ENCODE results near the gene PCDHGA1. TPM values are rescaled to one million over a fixed set of nuclear protein-coding genes. Genes with fewer than 3 reads are reported as not detected.

PCDHGA1 gene
- total RNA-seq, 1 experiment from 2014 or later = 0.63 TPM

DNA sequence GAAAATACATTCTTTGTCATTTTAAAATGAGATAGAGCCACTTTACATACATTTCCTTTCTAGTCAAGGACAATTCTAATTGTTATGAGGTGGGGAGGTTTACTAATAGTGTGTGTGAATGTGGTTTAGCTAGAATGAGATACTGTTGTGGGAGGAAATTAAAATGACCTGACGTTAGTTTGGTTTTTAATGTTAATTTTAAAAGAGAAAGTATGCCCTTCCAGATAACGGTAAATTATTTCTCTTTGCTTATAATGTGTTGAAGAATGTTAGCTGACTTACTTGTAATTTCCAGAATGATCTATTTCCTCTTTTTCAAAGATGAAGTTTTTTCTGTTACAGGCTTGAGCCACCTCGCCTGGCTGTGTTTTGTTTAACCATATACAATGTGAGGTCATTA is 8.1 kb upstream of the PCDHGA1 start:
- peaks cover 22% of the 10 kb centered on the region for H3K9me3 ChIP-seq (ENCODE audit: control insufficient read depth, low read depth, low read length)
- no peak overlapping the region for H4K91ac ChIP-seq (ENCODE audit: insufficient read length, low read depth, low read length)
- no peak overlapping the region for H2AK5ac ChIP-seq (ENCODE audit: insufficient read length, low read length)
- no peak for DNase-seq
- no peak overlapping the region for H3K9ac ChIP-seq (ENCODE audit: extremely low read depth, insufficient read length, low read length)
- peaks cover 12% of the 10 kb centered on the region for H3K23me2 ChIP-seq (ENCODE audit: insufficient read length, low read depth, low read length, poor library complexity, severe bottlenecking)
- H3K4me1 Mint-ChIP-seq = peaks cover 13 to 21% of the 10 kb centered on the region in 2 experiments
- no peak overlapping the region for H3K56ac ChIP-seq (ENCODE audit: insufficient read length, low read depth, low read length)
- H4K8ac ChIP-seq (replicated peaks; ENCODE audit: insufficient read length, low read depth, low read length) = no peak overlapping the region
- no peak overlapping the region for H4K5ac ChIP-seq (ENCODE audit: insufficient read length, low read depth, low read length)
- peaks cover 2% of the 10 kb centered on the region for H3K79me1 ChIP-seq (ENCODE audit: insufficient read depth, low read depth, low read length, poor library complexity, severe bottlenecking)
- H2BK5ac ChIP-seq (ENCODE audit: insufficient read length, low read length) = no peak overlapping the region
- H3K27ac Mint-ChIP-seq = no peak overlapping the region
- no peak overlapping the region for H3K4me2 ChIP-seq (ENCODE audit: insufficient read depth, insufficient read length, low read length)
- no peaks in the 10 kb centered on the region for H3K27me3 ChIP-seq (ENCODE audit: insufficient read depth, low read length)
- H3T11ph ChIP-seq (ENCODE audit: low read length) = no peak overlapping the region
- H3K79me2 ChIP-seq (ENCODE audit: insufficient read depth, low read length) = peaks cover 6% of the 10 kb centered on the region; the same call in 1 of the 2 replicates
- no peak overlapping the region for H2BK120ac ChIP-seq (ENCODE audit: low read depth, low read length, poor library complexity, severe bottlenecking)
- H3K23ac ChIP-seq (ENCODE audit: insufficient read length, low read depth, low read length) = no peak overlapping the region
- H3K9me3 Mint-ChIP-seq = peaks cover 51 to 71% of the 10 kb centered on the region in 2 experiments
- H3K4ac ChIP-seq (ENCODE audit: low read depth, low read length) = no peak overlapping the region
- TF ChIP-seq, protein P1, sequence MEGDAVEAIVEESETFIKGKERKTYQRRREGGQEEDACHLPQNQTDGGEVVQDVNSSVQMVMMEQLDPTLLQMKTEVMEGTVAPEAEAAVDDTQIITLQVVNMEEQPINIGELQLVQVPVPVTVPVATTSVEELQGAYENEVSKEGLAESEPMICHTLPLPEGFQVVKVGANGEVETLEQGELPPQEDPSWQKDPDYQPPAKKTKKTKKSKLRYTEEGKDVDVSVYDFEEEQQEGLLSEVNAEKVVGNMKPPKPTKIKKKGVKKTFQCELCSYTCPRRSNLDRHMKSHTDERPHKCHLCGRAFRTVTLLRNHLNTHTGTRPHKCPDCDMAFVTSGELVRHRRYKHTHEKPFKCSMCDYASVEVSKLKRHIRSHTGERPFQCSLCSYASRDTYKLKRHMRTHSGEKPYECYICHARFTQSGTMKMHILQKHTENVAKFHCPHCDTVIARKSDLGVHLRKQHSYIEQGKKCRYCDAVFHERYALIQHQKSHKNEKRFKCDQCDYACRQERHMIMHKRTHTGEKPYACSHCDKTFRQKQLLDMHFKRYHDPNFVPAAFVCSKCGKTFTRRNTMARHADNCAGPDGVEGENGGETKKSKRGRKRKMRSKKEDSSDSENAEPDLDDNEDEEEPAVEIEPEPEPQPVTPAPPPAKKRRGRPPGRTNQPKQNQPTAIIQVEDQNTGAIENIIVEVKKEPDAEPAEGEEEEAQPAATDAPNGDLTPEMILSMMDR (conservative IDR thresholded peaks at IDR 0.05) = no peak
- no peak overlapping the region for H2BK15ac ChIP-seq (ENCODE audit: low read depth, low read length)
- no peak overlapping the region for H2BK20ac ChIP-seq (ENCODE audit: low read depth, low read length, poor library complexity, severe bottlenecking)
- H2BK12ac ChIP-seq (ENCODE audit: insufficient read length, low read depth, low read length) = no peak overlapping the region
- H3K18ac ChIP-seq (ENCODE audit: insufficient read length, low read depth, low read length) = no peak overlapping the region
- 100% methylated on average over 1 of the region's 3 CpGs for WGBS (ENCODE audit: extremely low coverage, insufficient read length, low lambda C conversion rate)
- H3K27ac ChIP-seq (ENCODE audit: insufficient read length, low read depth, low read length) = no peak overlapping the region
- peaks cover 30 to 45% (median 35%) of the 10 kb centered on the region in 3 experiments for H3K36me3 Mint-ChIP-seq (ENCODE audit: insufficient read depth in 1 of 3, low read depth in 3 of 3)
- H4K20me1 ChIP-seq (ENCODE audit: control insufficient read depth, insufficient read depth, insufficient read length) = no peaks in the 10 kb centered on the region
- H3K27me3 Mint-ChIP-seq (ENCODE audit: low read depth) = peaks cover 5% of the 10 kb centered on the region
- H3K4me1 ChIP-seq (ENCODE audit: insufficient read depth, low read length) = no peaks in the 10 kb centered on the region
- no peak overlapping the region for H2AFZ ChIP-seq (ENCODE audit: low read length)
- no peak overlapping the region; a peak in 1 of 5 replicates for H3K4me3 Mint-ChIP-seq
- H3K14ac ChIP-seq (ENCODE audit: insufficient read depth, low read length) = no peak overlapping the region
